A549 (cell line): Measurements from ENCODE around the gene C11orf68.

Experiments used
- BHLHE40 ChIP-seq: IDR thresholded peaks from 2 replicates; pipeline ENCODE4 v1.6.1; 2012; ENCODE audit warnings: low read depth, low read length, inconsistent platforms
- CTCF ChIP-seq: fragments of >200 bp; sonication (Bioruptor Twin); formaldehyde crosslinking; IDR thresholded peaks from 3 replicates; pipeline ENCODE4 v1.5.1; 2016
- E2F6 ChIP-seq: IDR thresholded peaks from 2 replicates; pipeline ENCODE4 v1.6.1; 2012; ENCODE audit warnings: low read depth, borderline replicate concordance
- HDAC2 ChIP-seq: fragments of 200-600 bp; sonication (generic); IDR thresholded peaks from 2 replicates; pipeline ENCODE4 v1.6.1; 2016
- MYC ChIP-seq: IDR thresholded peaks from 2 replicates; pipeline ENCODE4 v1.6.1; 2012; ENCODE audit warnings: mild to moderate bottlenecking, inconsistent platforms, low read length, improper control_type of control experiment, borderline replicate concordance
- PBX3 ChIP-seq: IDR thresholded peaks from 2 replicates; pipeline ENCODE4 v1.6.1; 2012
- POLR2A ChIP-seq: IDR thresholded peaks from 2 replicates; pipeline ENCODE4 v1.6.1; 2012; ENCODE audit warnings: mild to moderate bottlenecking, low read length
- RAD21 ChIP-seq, 2 experiments: fragments of >200 bp in 1 of 2; sonication (Bioruptor Twin) in 1 of 2; formaldehyde crosslinking in 1 of 2; IDR thresholded peaks in 1 of 2; conservative IDR thresholded peaks in 1 of 2; 2 replicates in 1 of 2; 3 replicates in 1 of 2; pipeline ENCODE4 v1.6.1; 2012 to 2018; ENCODE audit warnings: inconsistent platforms in 1 of 2
- RFX5 ChIP-seq: fragments of 450-650 bp; IDR thresholded peaks from 2 replicates; pipeline ENCODE4 v1.7.1; 2014; ENCODE audit warnings: antibody characterized with exemption, mild to moderate bottlenecking, moderate library complexity
- SMC3 ChIP-seq: fragments of >200 bp; sonication (Bioruptor Twin); formaldehyde crosslinking; IDR thresholded peaks from 3 replicates; pipeline ENCODE4 v1.6.1; 2018; ENCODE audit warnings: inconsistent platforms
- SREBF2 ChIP-seq: fragments of 450-650 bp; IDR thresholded peaks from 2 replicates; pipeline ENCODE4 v1.6.1; 2014; ENCODE audit warnings: mild to moderate bottlenecking, moderate library complexity
- ZSCAN20 ChIP-seq: fragments of 250-450 bp; sonication (Bioruptor Pico); IDR thresholded peaks from 2 replicates; pipeline ENCODE4 v1.8.0; 2022; ENCODE audit warnings: mild to moderate bottlenecking, moderate library complexity

- no peak for TF ChIP-seq SMC3
- no peak for TF ChIP-seq PBX3
- no peak for TF ChIP-seq POLR2A
- no peak for TF ChIP-seq RAD21 (conservative IDR thresholded peaks at IDR 0.05 in 1 of 2, IDR thresholded peaks at IDR 0.05 in 1 of 2)
- TF ChIP-seq BHLHE40, result no peak
- TF ChIP-seq CTCF, result no peak
- TF ChIP-seq ZSCAN20 (CRISPR knock-in tag), result no peak
- no peak for TF ChIP-seq RFX5
- no peak for TF ChIP-seq E2F6
- no peak for TF ChIP-seq MYC
- TF ChIP-seq SREBF2, result no peak
- no peak for TF ChIP-seq HDAC2
These were observed 46.9 kb downstream of the C11orf68 start for GRCh38 chr11:65871811-65872548.
